Endothelial cell of umbilical vein (primary cell): Measurements from ENCODE around the gene PLBD2. TPM values are rescaled to one million over a fixed set of nuclear protein-coding genes. Genes with fewer than 3 reads are reported as not detected.

Experiments
- polyA plus RNA-seq, 4 experiments: library from polyadenylated mRNA; depleted of rRNA in 3 of 4; stranded (reverse) in 3 of 4; unstranded in 1 of 4; fragments of >200 nt; gene quantifications; 2 replicates each; pipeline versions ENCODE4 v1.2.1 to v1.2.3, GENCODE V29; 2011 to 2012; ENCODE audit warnings: missing spikeins in 1 of 4
- total RNA-seq: library from RNA; stranded (reverse); gene quantifications from 2 replicates; pipeline ENCODE4 v1.2.3, GENCODE V29; 2021

PLBD2 gene
- total and polyA plus RNA-seq, 2 donors (not counting 3 experiments of a cell fraction or from before 2014, with no cell fraction given): 24.4 to 46.8 TPM

Other genes starting within 250 kb of the PLBD2 start
- gene RASAL1, start 222.8 kb upstream of the PLBD2 start, total RNA-seq: not detected in 2 replicates
- not detected in 2 replicates for gene RASAL1, start 222.8 kb upstream of the PLBD2 start, polyA plus RNA-seq
- not detected in 2 replicates for gene CFAP73, start 208.9 kb upstream of the PLBD2 start, total RNA-seq
- not detected in 2 replicates for gene CFAP73, start 208.9 kb upstream of the PLBD2 start, polyA plus RNA-seq
- 76.4 and 90.0 TPM in 2 replicates for gene DDX54, start 173.1 kb upstream of the PLBD2 start, total RNA-seq
- gene DDX54, start 173.1 kb upstream of the PLBD2 start, polyA plus RNA-seq: 41.9 and 54.1 TPM in 2 replicates
- 20.4 and 20.7 TPM in 2 replicates for gene RITA1, start 172.9 kb upstream of the PLBD2 start, total RNA-seq
- 21.1 and 21.3 TPM in 2 replicates for gene RITA1, start 172.9 kb upstream of the PLBD2 start, polyA plus RNA-seq
- gene TPCN1, start 137.1 kb upstream of the PLBD2 start, total RNA-seq: 17.9 and 28.3 TPM in 2 replicates
- 18.7 and 19.5 TPM in 2 replicates for gene TPCN1, start 137.1 kb upstream of the PLBD2 start, polyA plus RNA-seq
- 28.4 and 29.9 TPM in 2 replicates for gene SLC8B1, start 23.5 kb upstream of the PLBD2 start, total RNA-seq
- 45.4 and 50.6 TPM in 2 replicates for gene SLC8B1, start 23.5 kb upstream of the PLBD2 start, polyA plus RNA-seq
- gene SDS, start 45.3 kb downstream of the PLBD2 start, total RNA-seq: not detected in 2 replicates
- gene SDS, start 45.3 kb downstream of the PLBD2 start, polyA plus RNA-seq: not detected in 2 replicates
- gene SDSL, start 63.8 kb downstream of the PLBD2 start, total RNA-seq: 3.7 and 5.7 TPM in 2 replicates
- gene SDSL, start 63.8 kb downstream of the PLBD2 start, polyA plus RNA-seq: 15.5 and 16.9 TPM in 2 replicates
- gene LHX5, start 113.3 kb downstream of the PLBD2 start, total RNA-seq: not detected in 2 replicates
- not detected in 2 replicates for gene LHX5, start 113.3 kb downstream of the PLBD2 start, polyA plus RNA-seq